Esophagus muscularis mucosa (tissue), 4 donors: ENCODE measurements around the gene CSNK2A2. TPM values are rescaled to one million over a fixed set of nuclear protein-coding genes. Genes with fewer than 3 reads are reported as not detected.

Experiments
- DNase-seq: peaks from one replicate; pipeline ENCODE4 v3.0.0-alpha.2; 2017; ENCODE audit errors: extremely low spot score
- H3K27ac ChIP-seq, 4 donors: fragments of 200-600 bp; sonication (generic); replicated peaks in 1 of 4; 1 replicate in 3 of 4; 2 replicates in 1 of 4; pipeline ENCODE4 v1.5.1; 2016 to 2019; ENCODE audit warnings: mild to moderate bottlenecking in 1 of 4
- H3K27me3 ChIP-seq, 4 donors: fragments of 200-600 bp; sonication (generic); one replicate each; pipeline versions ENCODE4 v1.5.1 to v1.6.0; 2016 to 2019
- H3K36me3 ChIP-seq, 4 donors: fragments of 200-600 bp; sonication (generic); one replicate each; pipeline ENCODE4 v1.5.1; 2016 to 2019
- H3K4me1 ChIP-seq, 4 donors: fragments of 200-600 bp; sonication (generic); one replicate each; pipeline ENCODE4 v1.5.1; 2016 to 2019
- H3K4me3 ChIP-seq, 4 donors: fragments of 200-600 bp; sonication (generic); 1 replicate in 2 of 4; 2 replicates in 2 of 4; pipeline ENCODE4 v1.5.1; 2016 to 2019; ENCODE audit warnings: mild to moderate bottlenecking in 4 of 4, moderate library complexity in 1 of 4
- H3K9me3 ChIP-seq, 4 donors: fragments of 200-600 bp; sonication (generic); 1 replicate in 3 of 4; 2 replicates in 1 of 4; pipeline ENCODE4 v1.5.1; 2016 to 2019
- EP300 ChIP-seq: sonication (generic); formaldehyde crosslinking; IDR thresholded peaks from one replicate; pipeline ENCODE4 v1.6.1; 2017; ENCODE audit warnings: antibody characterized with exemption
- POLR2A ChIP-seq: fragments of 450-650 bp; IDR thresholded peaks from one replicate; pipeline ENCODE4 v1.6.1; 2017; ENCODE audit warnings: antibody characterized with exemption, moderate library complexity, mild to moderate bottlenecking, low read depth
- POLR2AphosphoS5 ChIP-seq, 2 donors: sonication (generic); formaldehyde crosslinking; IDR thresholded peaks; one replicate each; pipeline ENCODE4 v1.6.1; 2017; ENCODE audit warnings: antibody characterized with exemption in 2 of 2
- WGBS: methylation state at CpG from one replicate; pipeline ENCODE4 v1.1.5; 2018; 5-methylcytosine and 5-hydroxymethylcytosine counted together
- intact Hi-C: fragments of 100-400 bp; cut with DNase I; formaldehyde crosslinking; loops from one replicate; pipeline ENCODE4 v1.15.1; 2023
- small RNA-seq, 3 donors: library from RNA; depleted of rRNA; stranded (forward); fragments of <200 nt; gene quantifications; one replicate each; pipeline ENCODE3, GENCODE V24; 2016
- total RNA-seq, 4 donors: library from RNA; depleted of rRNA; stranded (reverse); fragments of >200 nt; gene quantifications; one replicate each; pipeline versions ENCODE4 v1.1.0 to v1.2.1, GENCODE V29; 2016
- TF ChIP-seq, protein P1 (sequence below), 3 experiments: fragments of 200-600 bp in 2 of 3; fragments of 450-650 bp in 1 of 3; sonication (generic) in 2 of 3; IDR thresholded peaks; one replicate each; pipeline ENCODE4 v1.5.1; 2017 to 2019; ENCODE audit warnings: antibody characterized with exemption in 3 of 3, mild to moderate bottlenecking in 2 of 3, moderate library complexity in 1 of 3

Gene CSNK2A2
- total RNA-seq, 4 donors from 2014 or later = 37.1 to 56.5 (median 42.7) TPM

DNA sequence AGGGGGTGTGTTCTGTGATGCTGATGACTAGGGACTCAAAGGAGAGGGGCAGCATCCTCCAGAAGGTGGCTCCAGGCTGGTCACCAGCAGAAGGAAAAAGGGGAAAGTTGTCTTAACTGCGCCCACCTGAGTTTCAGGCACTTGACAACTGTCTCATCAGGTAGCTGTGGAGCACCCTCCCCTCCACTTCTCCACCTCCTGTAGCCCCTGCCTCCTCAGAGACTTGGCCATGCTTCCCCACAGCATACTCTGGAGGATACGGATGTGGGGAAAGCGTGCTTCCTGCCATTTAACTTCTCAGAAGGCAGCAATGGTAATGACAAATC is 86.6 kb downstream of the CSNK2A2 start:
- no peak for DNase-seq
- peaks cover 20 to 43% (median 36%) of the 10 kb centered on the region in 4 donors for H3K36me3 ChIP-seq
- intact Hi-C loops = no loop called here
- H3K27me3 ChIP-seq = no peaks in the 10 kb centered on the region
- WGBS = 87% methylated on average over 3 of the region's 3 CpGs
- no peak overlapping the region for H3K4me3 ChIP-seq
- no peak for TF ChIP-seq POLR2A
- TF ChIP-seq EP300 = no peak
- TF ChIP-seq, protein P1, sequence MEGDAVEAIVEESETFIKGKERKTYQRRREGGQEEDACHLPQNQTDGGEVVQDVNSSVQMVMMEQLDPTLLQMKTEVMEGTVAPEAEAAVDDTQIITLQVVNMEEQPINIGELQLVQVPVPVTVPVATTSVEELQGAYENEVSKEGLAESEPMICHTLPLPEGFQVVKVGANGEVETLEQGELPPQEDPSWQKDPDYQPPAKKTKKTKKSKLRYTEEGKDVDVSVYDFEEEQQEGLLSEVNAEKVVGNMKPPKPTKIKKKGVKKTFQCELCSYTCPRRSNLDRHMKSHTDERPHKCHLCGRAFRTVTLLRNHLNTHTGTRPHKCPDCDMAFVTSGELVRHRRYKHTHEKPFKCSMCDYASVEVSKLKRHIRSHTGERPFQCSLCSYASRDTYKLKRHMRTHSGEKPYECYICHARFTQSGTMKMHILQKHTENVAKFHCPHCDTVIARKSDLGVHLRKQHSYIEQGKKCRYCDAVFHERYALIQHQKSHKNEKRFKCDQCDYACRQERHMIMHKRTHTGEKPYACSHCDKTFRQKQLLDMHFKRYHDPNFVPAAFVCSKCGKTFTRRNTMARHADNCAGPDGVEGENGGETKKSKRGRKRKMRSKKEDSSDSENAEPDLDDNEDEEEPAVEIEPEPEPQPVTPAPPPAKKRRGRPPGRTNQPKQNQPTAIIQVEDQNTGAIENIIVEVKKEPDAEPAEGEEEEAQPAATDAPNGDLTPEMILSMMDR (IDR thresholded peaks at IDR 0.05) = no peak
- no peak for TF ChIP-seq POLR2AphosphoS5 (IDR thresholded peaks at IDR 0.05)
- H3K9me3 ChIP-seq = no peaks in the 10 kb centered on the region
- H3K27ac ChIP-seq = no peak overlapping the region
- peaks cover 12 to 19% (median 13%) of the 10 kb centered on the region in 4 donors for H3K4me1 ChIP-seq

DNA sequence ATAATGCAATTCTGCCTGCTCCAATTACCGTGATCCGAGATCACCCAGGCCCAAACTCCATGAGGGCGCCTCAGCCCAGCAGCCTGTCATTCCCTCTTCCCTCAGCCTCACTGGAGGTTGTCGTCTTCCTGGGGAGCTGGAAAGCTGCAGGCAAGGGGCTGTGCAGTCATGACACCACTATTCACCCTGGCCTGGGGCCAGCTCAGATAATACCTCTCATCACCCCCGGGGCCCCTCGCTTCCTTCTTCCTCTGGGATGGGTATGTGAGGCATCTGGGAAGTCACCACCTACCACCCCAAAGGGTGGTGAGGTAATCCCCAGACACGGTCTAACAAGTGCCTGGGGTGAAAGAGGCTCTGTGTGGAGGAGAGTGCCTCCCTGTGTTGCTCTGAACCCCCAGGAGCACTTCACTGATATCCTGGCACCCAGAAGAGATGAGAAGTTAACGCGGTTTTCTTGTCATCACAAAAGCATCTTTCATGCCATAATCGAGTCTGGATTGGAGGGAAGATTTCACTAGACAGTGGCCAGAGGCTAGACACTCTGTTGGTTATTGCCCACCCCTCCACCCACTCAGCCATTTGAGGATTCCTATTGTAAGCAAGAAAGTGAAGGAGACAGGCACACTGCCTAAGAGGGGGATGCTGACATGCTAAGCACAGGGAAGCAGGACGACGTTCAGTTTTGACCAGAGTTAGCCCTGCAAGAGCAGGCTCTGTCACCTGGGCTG is 87.2 kb downstream of the CSNK2A2 start:
- no peaks in the 10 kb centered on the region for H3K9me3 ChIP-seq
- DNase-seq = no peak
- TF ChIP-seq, protein P1 (IDR thresholded peaks at IDR 0.05) = no peak
- no peak for TF ChIP-seq POLR2A
- no peak for TF ChIP-seq POLR2AphosphoS5 (IDR thresholded peaks at IDR 0.05)
- TF ChIP-seq EP300 = no peak
- H3K4me3 ChIP-seq = no peak overlapping the region
- no peaks in the 10 kb centered on the region for H3K27me3 ChIP-seq
- H3K4me1 ChIP-seq = peaks cover 6 to 14% (median 8%) of the 10 kb centered on the region in 4 donors
- WGBS = 51% methylated on average over 12 of the region's 12 CpGs
- H3K36me3 ChIP-seq = peaks cover 20 to 38% (median 30%) of the 10 kb centered on the region in 4 donors
- H3K27ac ChIP-seq = no peak overlapping the region
- intact Hi-C loops = no loop called here

- Histone ChIP-seq H3K27me3 (no peaks in the 10 kb centered on the region), H3K36me3 (peaks cover 15 to 29% (median 24%) of the 10 kb centered on the region in 4 donors), H3K4me1 (peaks cover 0 to 5% (median 2%) of the 10 kb centered on the region in 4 donors), H3K4me3 (no peak overlapping the region), H3K9me3 (no peaks in the 10 kb centered on the region), H3K27ac (no peak overlapping the region)
- 93% methylated on average over 2 of the region's 2 CpGs for WGBS
- intact Hi-C loops = no loop called here
- no peak for DNase-seq
- TF ChIP-seq POLR2A = no peak
- TF ChIP-seq EP300 = no peak
- TF ChIP-seq, protein P1 (IDR thresholded peaks at IDR 0.05) = no peak
- no peak for TF ChIP-seq POLR2AphosphoS5 (IDR thresholded peaks at IDR 0.05)
Observed at GRCh38 chr16:58109881-58110280, 88.0 kb downstream of the CSNK2A2 start.

DNA sequence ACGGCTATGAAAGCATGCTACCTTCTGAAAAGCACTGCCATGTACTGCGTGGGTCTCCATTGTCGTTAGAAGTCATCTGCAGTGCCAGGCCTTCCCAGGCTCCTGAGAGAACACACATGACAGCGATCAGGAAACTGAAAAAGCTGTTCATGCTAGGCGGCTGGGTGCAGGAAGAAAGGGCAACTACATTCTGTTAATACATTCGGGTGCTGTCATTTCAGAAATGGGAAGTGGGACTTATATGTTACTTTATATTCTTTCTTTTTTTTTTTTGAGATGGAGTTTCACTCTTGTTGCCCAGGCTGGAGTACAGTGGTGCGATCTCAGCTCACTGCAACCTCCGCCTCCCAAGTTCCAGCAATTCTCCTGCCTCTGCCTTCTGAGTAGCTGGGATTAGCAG is 88.6 kb downstream of the CSNK2A2 start:
- Histone ChIP-seq H3K9me3 (no peaks in the 10 kb centered on the region), H3K27me3 (no peaks in the 10 kb centered on the region), H3K36me3 (peaks cover 9 to 23% (median 18%) of the 10 kb centered on the region in 4 donors), H3K4me3 (no peak overlapping the region), H3K4me1 (peaks cover 0 to 5% (median 0%) of the 10 kb centered on the region in 4 donors), H3K27ac (no peak overlapping the region)
- no peak for DNase-seq
- 78% methylated on average over 8 of the region's 8 CpGs for WGBS
- intact Hi-C loops = no loop called here
- TF ChIP-seq POLR2AphosphoS5 (IDR thresholded peaks at IDR 0.05) (no peak), EP300 (no peak), POLR2A (no peak)
- TF ChIP-seq, protein P1 (IDR thresholded peaks at IDR 0.05) = no peak

Small RNA genes lying within 50 kb of the gene (small RNA-seq; reads per million reads assigned to genes)
- 0 reads per million in 3 donors for gene RN7SL645P

Other genes starting within 250 kb of the CSNK2A2 start
- gene CNGB1, start 227.0 kb downstream of the CSNK2A2 start, total RNA-seq = under 1 TPM; under 0.01 to 0.97 (median 0.31) TPM
- gene ZNF319, start 197.4 kb downstream of the CSNK2A2 start, total RNA-seq = 10 to 100 TPM in 2 of 4 donors, 1 to 10 TPM in 2; 7.1 to 20.9 (median 12.8) TPM
- 10 to 100 TPM; 31.5 to 51.1 (median 33.3) TPM for gene USB1, start 196.7 kb downstream of the CSNK2A2 start, total RNA-seq
- gene MMP15, start 172.4 kb downstream of the CSNK2A2 start, total RNA-seq = 10 to 100 TPM in 2 of 4 donors, 1 to 10 TPM in 2; 3.8 to 16.3 (median 8.7) TPM
- 10 to 100 TPM; 12.5 to 31.2 (median 23.5) TPM for gene CFAP20, start 68.7 kb downstream of the CSNK2A2 start, total RNA-seq
- gene PRSS54, start 96.9 kb upstream of the CSNK2A2 start, total RNA-seq = not detected
- 1 to 10 TPM; 1.2 to 2.0 (median 1.8) TPM for gene GINS3, start 194.4 kb upstream of the CSNK2A2 start, total RNA-seq